K562 (cell line): ENCODE results near the gene NOC4L. TPM values are rescaled to one million over a fixed set of nuclear protein-coding genes. Genes with fewer than 3 reads are reported as not detected.

ENCODE experiments used
- ATAC-seq: fragments of 200-7000 bp; cut with Tn5 transposase; 3 replicates; pipeline ENCODE4 v1.9.1; 2020; ENCODE audit warnings: moderate library complexity
- BruUV-seq: library from RNA; stranded (reverse); fragments of 400-500 nt; replicated peaks from 2 replicates; lab custom pipeline; 2021; lab: Mats Ljungman, UMichigan
- CTCF ChIA-PET: fragments of 300-600 bp; formaldehyde crosslinking; extraction: SDS; loops from one replicate; lab custom pipeline; 2021; ENCODE audit warnings: low intra/inter-chr PET ratio; lab: Yijun Ruan, JAX
- POLR2A ChIA-PET: fragments of 300-600, 350-650 bp; sonication (Branson Sonifier 250); formaldehyde crosslinking; extraction: SDS; loops from one replicate; lab custom pipeline; 2021; ENCODE audit warnings: antibody characterized with exemption, inconsistent platforms; lab: Yijun Ruan, JAX
- DNase-seq, 4 experiments: peaks; one replicate each; pipeline versions ENCODE4 v3.0.0 to v3.0.0-alpha.2; 2011 to 2018; ENCODE audit warnings: low spot score in 3 of 4, mixed read lengths in 3 of 4; ENCODE audit errors: extremely low read depth in 1 of 4
- FAIRE-seq: peaks from 2 replicates; lab custom pipeline; 2011; peaks lifted over from hg19 to GRCh38; lab: Jason Lieb, UNC
- H2AFZ ChIP-seq: 2 replicates; pipeline ENCODE4 v1.6.0; 2011; ENCODE audit warnings: low read depth, low read length, control low read depth, inconsistent platforms
- H3K27ac ChIP-seq: fragments of 200-600 bp; 3 replicates; pipeline ENCODE4 v1.8.0; 2011; ENCODE audit warnings: low read depth, mild to moderate bottlenecking, control low read depth, inconsistent platforms, low read length, moderate library complexity, mixed read lengths; ENCODE audit errors: extremely low read depth
- H3K27me3 ChIP-seq, 2 experiments: fragments of 300-600 bp in 1 of 2; 2 replicates in 1 of 2; 3 replicates in 1 of 2; pipeline versions ENCODE4 v1.6.0 to v1.8.0; 2011; ENCODE audit warnings: inconsistent platforms in 2 of 2, low read length in 2 of 2, mild to moderate bottlenecking in 1 of 2, mixed read lengths in 1 of 2, moderate library complexity in 1 of 2; ENCODE audit not compliant: control insufficient read depth in 2 of 2, insufficient read depth in 2 of 2
- H3K36me3 ChIP-seq: fragments of 300-600 bp; 3 replicates; pipeline ENCODE4 v1.8.0; 2011; ENCODE audit warnings: mild to moderate bottlenecking, low read length, inconsistent platforms; ENCODE audit not compliant: control insufficient read depth, insufficient read depth
- H3K4me1 ChIP-seq, 2 experiments: fragments of 200-600 bp in 1 of 2; replicated peaks in 1 of 2; 2 replicates in 1 of 2; 3 replicates in 1 of 2; pipeline versions ENCODE4 v1.5.1 to v1.8.0; 2011; ENCODE audit warnings: inconsistent platforms in 2 of 2, low read length in 2 of 2, mild to moderate bottlenecking in 1 of 2, mixed read lengths in 1 of 2, moderate library complexity in 1 of 2; ENCODE audit not compliant: control insufficient read depth in 2 of 2, insufficient read depth in 2 of 2
- H3K4me2 ChIP-seq: 2 replicates; pipeline ENCODE4 v1.6.1; 2011; ENCODE audit warnings: low read length, control low read depth, inconsistent platforms, mixed read lengths; ENCODE audit not compliant: insufficient read depth
- H3K4me3 ChIP-seq: fragments of 200-600 bp; sonication (generic), shearing (Covaris generic); 2 replicates; pipeline ENCODE4 v1.5.1; 2016; ENCODE audit warnings: control low read depth, inconsistent platforms
- H3K79me2 ChIP-seq: fragments of 200-600 bp; 3 replicates; pipeline ENCODE4 v1.8.0; 2011; ENCODE audit warnings: low read length, inconsistent platforms; ENCODE audit not compliant: control insufficient read depth, insufficient read depth
- H3K9ac ChIP-seq, 2 experiments: 2 replicates each; pipeline versions ENCODE4 v1.6.0 to v1.6.1; 2011; ENCODE audit warnings: low read depth in 2 of 2, low read length in 2 of 2, control low read depth in 1 of 2, inconsistent platforms in 1 of 2, mild to moderate bottlenecking in 1 of 2, mixed read lengths in 1 of 2; ENCODE audit not compliant: insufficient read depth in 1 of 2
- H3K9me1 ChIP-seq: one replicate; pipeline ENCODE4 v1.6.0; 2011; ENCODE audit warnings: inconsistent platforms, mild to moderate bottlenecking, low read length, moderate library complexity; ENCODE audit not compliant: control insufficient read depth, insufficient read depth
- H3K9me3 ChIP-seq: replicated peaks from 2 replicates; pipeline ENCODE4 v1.5.1; 2011; ENCODE audit warnings: low read depth, low read length, inconsistent platforms; ENCODE audit not compliant: control insufficient read depth, insufficient read depth
- H4K20me1 ChIP-seq: replicated peaks from 2 replicates; pipeline ENCODE4 v1.6.1; 2011; ENCODE audit warnings: low read length, inconsistent platforms, mixed read lengths; ENCODE audit not compliant: control insufficient read depth, insufficient read depth
- CHD2 ChIP-seq: IDR thresholded peaks from 2 replicates; pipeline ENCODE4 v1.6.1; 2011; ENCODE audit warnings: low read depth, low read length
- YY1 ChIP-seq, 3 experiments: IDR thresholded peaks; 2 replicates each; pipeline ENCODE4 v1.6.1; 2011; ENCODE audit warnings: low read length in 2 of 3, mild to moderate bottlenecking in 2 of 3, moderate library complexity in 2 of 3, borderline replicate concordance in 1 of 3, control low read depth in 1 of 3, low read depth in 1 of 3; ENCODE audit not compliant: insufficient read depth in 3 of 3, insufficient replicate concordance in 2 of 3, control insufficient read depth in 1 of 3, insufficient read length in 1 of 3; ENCODE audit errors: extremely low read depth in 1 of 3
- ZNF232 ChIP-seq: sonication (generic); formaldehyde crosslinking; IDR thresholded peaks from 2 replicates; pipeline ENCODE4 v1.8.0; 2022; ENCODE audit warnings: mild to moderate bottlenecking, missing genetic modification reagents
- WGBS: fragments of 100-300 bp; shearing (Covaris generic); methylation state at CpG from one replicate; pipeline ENCODE4 v1.1.6; 2016; ENCODE audit warnings: low coverage, mixed read lengths; ENCODE audit not compliant: insufficient coverage; ENCODE audit errors: missing lambda C conversion rate; 5-methylcytosine and 5-hydroxymethylcytosine counted together
- in situ Hi-C: fragments of 300-500 bp; cut with MboI; formaldehyde crosslinking; loops from 4 replicates; pipeline ENCODE4 v1.15.0; 2018; ENCODE audit warnings: inconsistent platforms, mixed read lengths
- intact Hi-C: fragments of 100-400 bp; cut with micrococcal nuclease; formaldehyde crosslinking; loops from 2 replicates; pipeline ENCODE4 v1.14.2; 2022
- polyA plus RNA-seq, 8 experiments: library from polyadenylated mRNA; depleted of rRNA in 4 of 8; stranded (reverse) in 5 of 8; unstranded in 3 of 8; fragments of >200 nt; fragmentation: Nextera tagmentation in 2 of 8; fragmentation: Illumina TruSeq in 1 of 8; extraction: Ambion mirVana in 2 of 8; extraction: Trizol in 1 of 8; gene quantifications; 2 replicates each; pipeline versions ENCODE4 v1.2.1 to v1.2.3, GENCODE V29; 2011 to 2014; ENCODE audit warnings: inconsistent platforms in 1 of 8, missing spikeins in 1 of 8
- total RNA-seq, 7 experiments: library from RNA; depleted of rRNA in 6 of 7; stranded (reverse); fragments of >200 nt in 6 of 7; fragmentation: Illumina TruSeq in 2 of 7; extraction: Trizol in 2 of 7; gene quantifications; 2 replicates each; pipeline versions ENCODE4 v1.2.1 to v1.2.3, GENCODE V29; 2011 to 2021; ENCODE audit warnings: low replicate concordance in 1 of 7
- TF ChIP-seq, protein P1 (sequence below): fragments of 450-650 bp; IDR thresholded peaks from 2 replicates; pipeline ENCODE4 v1.6.1; 2016; ENCODE audit warnings: borderline replicate concordance

NOC4L gene
- total and polyA plus RNA-seq, 9 of the 15 experiments (the other 6 are each of a cell fraction or from before 2014, with no cell fraction given) = 1.3 to 77.0 (median 20.0) TPM

- TF ChIP-seq, protein P1, sequence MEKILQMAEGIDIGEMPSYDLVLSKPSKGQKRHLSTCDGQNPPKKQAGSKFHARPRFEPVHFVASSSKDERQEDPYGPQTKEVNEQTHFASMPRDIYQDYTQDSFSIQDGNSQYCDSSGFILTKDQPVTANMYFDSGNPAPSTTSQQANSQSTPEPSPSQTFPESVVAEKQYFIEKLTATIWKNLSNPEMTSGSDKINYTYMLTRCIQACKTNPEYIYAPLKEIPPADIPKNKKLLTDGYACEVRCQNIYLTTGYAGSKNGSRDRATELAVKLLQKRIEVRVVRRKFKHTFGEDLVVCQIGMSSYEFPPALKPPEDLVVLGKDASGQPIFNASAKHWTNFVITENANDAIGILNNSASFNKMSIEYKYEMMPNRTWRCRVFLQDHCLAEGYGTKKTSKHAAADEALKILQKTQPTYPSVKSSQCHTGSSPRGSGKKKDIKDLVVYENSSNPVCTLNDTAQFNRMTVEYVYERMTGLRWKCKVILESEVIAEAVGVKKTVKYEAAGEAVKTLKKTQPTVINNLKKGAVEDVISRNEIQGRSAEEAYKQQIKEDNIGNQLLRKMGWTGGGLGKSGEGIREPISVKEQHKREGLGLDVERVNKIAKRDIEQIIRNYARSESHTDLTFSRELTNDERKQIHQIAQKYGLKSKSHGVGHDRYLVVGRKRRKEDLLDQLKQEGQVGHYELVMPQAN = no peak
- TF ChIP-seq CHD2 = no peak
Observed at GRCh38 chr12:132171293-132171967, 27.2 kb downstream of the NOC4L start (continued).

GRCh38 chr12:132171968-132172521 lies 27.8 kb downstream of the NOC4L start:
- FAIRE-seq = no peak
- H3K4me3 ChIP-seq = no peak overlapping the region

More at GRCh38 chr12:132171968-132172521, 27.8 kb downstream of the NOC4L start:
- in situ Hi-C loops (no loop called here), intact Hi-C loops (no loop called here)
- no peaks in the 10 kb centered on the region for H3K79me2 ChIP-seq
- ATAC-seq (no peak), DNase-seq (no peak)
- no peak for TF ChIP-seq YY1 (IDR thresholded peaks at IDR 0.05; ENCODE audit: borderline replicate concordance in 1 of 3, control insufficient read depth in 1 of 3, extremely low read depth in 1 of 3, insufficient read depth in 3 of 3, insufficient read length in 1 of 3, insufficient replicate concordance in 2 of 3, low read depth in 1 of 3, low read length in 2 of 3)
- TF ChIP-seq ZNF232 (CRISPR knock-in tag) = no peak
- 1% methylated on average over 27 of the region's 28 CpGs for WGBS
- H2AFZ ChIP-seq = no peak overlapping the region
- H4K20me1 ChIP-seq = peaks cover 10% of the 10 kb centered on the region
- no peak overlapping the region for H3K27ac ChIP-seq
- ChIA-PET CTCF (no interaction called here), POLR2A (interaction anchor here (1.5 kb wide), 1 partner anchor 12 kb away, joined by 5 read pairs; no protein-coding TSS in a partner anchor)
- no peaks in the 10 kb centered on the region for H3K9me3 ChIP-seq
- H3K27me3 ChIP-seq = peaks cover 50 to 74% of the 10 kb centered on the region in 2 experiments
- peaks cover 3 to 76% of the 10 kb centered on the region in 2 experiments; a peak in 4 of 5 replicates for H3K4me1 ChIP-seq
- H3K36me3 ChIP-seq = no peaks in the 10 kb centered on the region
- H3K9me1 ChIP-seq = no peaks in the 10 kb centered on the region
- H3K4me2 ChIP-seq = no peak overlapping the region
- no TSS peak for BruUV-seq
- 0 out of 4 replicates have a peak overlapping the region, but pooled peaks of 1 of the 2 experiments have one; percentile 35 for H3K9ac ChIP-seq
